Neural progenitor cell (in vitro differentiated cells): Measurements from ENCODE around the gene ACAP1. TPM values are rescaled to one million over a fixed set of nuclear protein-coding genes. Genes with fewer than 3 reads are reported as not detected.

Experiments used
- DNase-seq: peaks from one replicate; pipeline ENCODE4 v3.0.0-alpha.2; 2016; ENCODE audit warnings: low spot score
- H2AFZ ChIP-seq: fragments of 200-600 bp; sonication (generic); replicated peaks from 2 replicates; pipeline ENCODE4 v1.6.1; 2016; ENCODE audit warnings: antibody characterized with exemption
- H3F3A ChIP-seq: fragments of 200-600 bp; sonication (generic); 2 replicates; pipeline ENCODE4 v1.6.1; 2016; ENCODE audit warnings: antibody characterized with exemption, low read depth
- H3K27ac ChIP-seq: fragments of 200-600 bp; sonication (generic); 2 replicates; pipeline ENCODE4 v1.5.1; 2016; ENCODE audit warnings: mild to moderate bottlenecking
- H3K27me3 ChIP-seq: fragments of 200-600 bp; sonication (generic); 2 replicates; pipeline ENCODE4 v1.6.1; 2016; ENCODE audit warnings: mild to moderate bottlenecking, moderate library complexity
- H3K36me3 ChIP-seq: fragments of 200-600 bp; sonication (generic); 2 replicates; pipeline ENCODE4 v1.5.1; 2016
- H3K4me1 ChIP-seq: fragments of 200-600 bp; sonication (generic); 2 replicates; pipeline ENCODE4 v1.6.1; 2016; ENCODE audit warnings: mixed run types
- H3K4me2 ChIP-seq: fragments of 200-600 bp; sonication (generic); 2 replicates; pipeline ENCODE4 v1.6.1; 2016
- H3K4me3 ChIP-seq: fragments of 200-600 bp; sonication (generic); 2 replicates; pipeline ENCODE4 v1.5.1; 2016
- H3K79me2 ChIP-seq: fragments of 200-600 bp; sonication (generic); 2 replicates; pipeline ENCODE4 v1.6.1; 2016; ENCODE audit warnings: low read depth
- H3K9ac ChIP-seq: fragments of 200-600 bp; sonication (generic); 2 replicates; pipeline ENCODE4 v1.6.1; 2016
- H3K9me3 ChIP-seq: fragments of 200-600 bp; sonication (generic); 2 replicates; pipeline ENCODE4 v1.5.1; 2016; ENCODE audit warnings: low read depth
- H4K20me1 ChIP-seq: fragments of 200-600 bp; sonication (generic); 2 replicates; pipeline ENCODE4 v1.6.1; 2016; ENCODE audit warnings: low read depth
- H3K27ac Mint-ChIP-seq: 3 replicates; pipeline ENCODE4 v1.8.0; 2021; ENCODE audit warnings: mixed read lengths
- H3K27me3 Mint-ChIP-seq: 2 replicates; pipeline ENCODE4 v1.8.0; 2022; ENCODE audit warnings: low read depth, mild to moderate bottlenecking, inconsistent platforms, moderate library complexity, mixed read lengths; ENCODE audit not compliant: insufficient read depth
- H3K36me3 Mint-ChIP-seq: 3 replicates; pipeline ENCODE4 v1.8.0; 2021; ENCODE audit warnings: mixed read lengths
- H3K4me1 Mint-ChIP-seq: 3 replicates; pipeline ENCODE4 v1.8.0; 2021; ENCODE audit warnings: mixed read lengths
- H3K4me3 Mint-ChIP-seq: 3 replicates; pipeline ENCODE4 v1.8.0; 2021; ENCODE audit warnings: mild to moderate bottlenecking, moderate library complexity, mixed read lengths
- H3K9me3 Mint-ChIP-seq: 3 replicates; pipeline ENCODE4 v1.8.0; 2020; ENCODE audit warnings: mixed read lengths
- EZH2 ChIP-seq: fragments of 200-600 bp; sonication (generic); IDR thresholded peaks from 2 replicates; pipeline ENCODE4 v1.6.1; 2017; ENCODE audit warnings: antibody characterized with exemption, mild to moderate bottlenecking, moderate library complexity
- EZH2phosphoT487 ChIP-seq: fragments of 200-600 bp; sonication (generic); IDR thresholded peaks from 2 replicates; pipeline ENCODE4 v1.6.1; 2017; ENCODE audit warnings: antibody characterized with exemption
- total RNA-seq: library from RNA; depleted of rRNA; stranded (reverse); fragments of >200 nt; gene quantifications from 2 replicates; pipeline ENCODE4 v1.2.3, GENCODE V29; 2015; ENCODE audit warnings: low replicate concordance
- TF ChIP-seq, protein P1 (sequence below): fragments of 200-600 bp; sonication (generic); IDR thresholded peaks from 2 replicates; pipeline ENCODE4 v1.5.1; 2017; ENCODE audit warnings: antibody characterized with exemption, mild to moderate bottlenecking

Gene ACAP1
- total RNA-seq, 1 donor from 2014 or later, result 0.65 TPM

- Histone ChIP-seq H2AFZ (no peak overlapping the region), H3K4me1 (peaks cover 8% of the 10 kb centered on the region), H3K4me2 (no peak overlapping the region), H3K27ac (no peak overlapping the region), H3K9ac (no peak overlapping the region), H3K27me3 (no peaks in the 10 kb centered on the region), H3K9me3 (no peaks in the 10 kb centered on the region), H3K36me3 (no peaks in the 10 kb centered on the region), H3K79me2 (peaks cover 20% of the 10 kb centered on the region), H3K4me3 (no peak overlapping the region), H3F3A (peaks cover 10% of the 10 kb centered on the region), H4K20me1 (peaks cover 4% of the 10 kb centered on the region)
- H3K27me3 Mint-ChIP-seq, result peaks cover 9% of the 10 kb centered on the region
- no peak overlapping the region for H3K27ac Mint-ChIP-seq
- TF ChIP-seq EZH2 (no peak), EZH2phosphoT487 (no peak)
- TF ChIP-seq, protein P1, sequence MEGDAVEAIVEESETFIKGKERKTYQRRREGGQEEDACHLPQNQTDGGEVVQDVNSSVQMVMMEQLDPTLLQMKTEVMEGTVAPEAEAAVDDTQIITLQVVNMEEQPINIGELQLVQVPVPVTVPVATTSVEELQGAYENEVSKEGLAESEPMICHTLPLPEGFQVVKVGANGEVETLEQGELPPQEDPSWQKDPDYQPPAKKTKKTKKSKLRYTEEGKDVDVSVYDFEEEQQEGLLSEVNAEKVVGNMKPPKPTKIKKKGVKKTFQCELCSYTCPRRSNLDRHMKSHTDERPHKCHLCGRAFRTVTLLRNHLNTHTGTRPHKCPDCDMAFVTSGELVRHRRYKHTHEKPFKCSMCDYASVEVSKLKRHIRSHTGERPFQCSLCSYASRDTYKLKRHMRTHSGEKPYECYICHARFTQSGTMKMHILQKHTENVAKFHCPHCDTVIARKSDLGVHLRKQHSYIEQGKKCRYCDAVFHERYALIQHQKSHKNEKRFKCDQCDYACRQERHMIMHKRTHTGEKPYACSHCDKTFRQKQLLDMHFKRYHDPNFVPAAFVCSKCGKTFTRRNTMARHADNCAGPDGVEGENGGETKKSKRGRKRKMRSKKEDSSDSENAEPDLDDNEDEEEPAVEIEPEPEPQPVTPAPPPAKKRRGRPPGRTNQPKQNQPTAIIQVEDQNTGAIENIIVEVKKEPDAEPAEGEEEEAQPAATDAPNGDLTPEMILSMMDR, result no peak
- no peaks in the 10 kb centered on the region for H3K9me3 Mint-ChIP-seq
- H3K4me3 Mint-ChIP-seq, result no peak overlapping the region
- peaks cover 15% of the 10 kb centered on the region for H3K4me1 Mint-ChIP-seq
- H3K36me3 Mint-ChIP-seq, result peaks cover 20% of the 10 kb centered on the region
- no peak for DNase-seq
Measured at GRCh38 chr17:7324438-7324779, 11.9 kb upstream of the ACAP1 start.

DNA sequence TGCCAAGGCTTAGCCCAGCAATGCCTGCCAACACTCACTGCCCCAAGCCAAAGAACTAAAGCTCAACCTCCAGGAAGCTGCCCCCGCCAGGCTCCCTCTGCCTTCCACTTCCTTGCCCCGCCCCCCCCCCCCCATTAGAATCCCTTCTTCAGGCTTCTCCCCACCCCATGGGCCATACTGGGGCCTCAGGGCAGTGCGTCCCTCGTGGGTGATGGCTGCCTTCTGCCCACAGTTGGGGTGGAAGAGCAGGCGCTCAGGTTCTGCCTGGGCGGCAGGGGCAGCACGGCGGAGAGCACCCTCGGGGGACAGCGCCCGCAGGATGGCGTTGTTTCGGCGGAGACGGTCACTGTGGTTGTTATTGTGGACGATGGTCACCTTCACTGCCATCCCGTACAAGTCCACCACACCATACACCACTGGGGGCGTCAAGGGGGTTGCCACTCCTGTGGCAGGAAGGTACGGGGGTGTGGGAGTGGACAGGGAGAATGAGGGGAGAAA, 11.2 kb upstream of the ACAP1 start:
- Histone ChIP-seq H3K4me3 (no peak overlapping the region), H3K9me3 (no peaks in the 10 kb centered on the region), H2AFZ (no peak overlapping the region), H3K4me1 (peaks cover 8% of the 10 kb centered on the region), H3K4me2 (no peak overlapping the region), H3K36me3 (no peaks in the 10 kb centered on the region), H4K20me1 (peaks cover 4% of the 10 kb centered on the region), H3F3A (peaks cover 16% of the 10 kb centered on the region), H3K27ac (no peak overlapping the region), H3K79me2 (peaks cover 20% of the 10 kb centered on the region), H3K27me3 (no peaks in the 10 kb centered on the region), H3K9ac (no peak overlapping the region)
- H3K27ac Mint-ChIP-seq, result no peak overlapping the region
- H3K4me3 Mint-ChIP-seq, result no peak overlapping the region
- H3K27me3 Mint-ChIP-seq, result peaks cover 13% of the 10 kb centered on the region
- peaks cover 17% of the 10 kb centered on the region for H3K4me1 Mint-ChIP-seq
- H3K9me3 Mint-ChIP-seq, result no peaks in the 10 kb centered on the region
- no peak for DNase-seq
- no peak for TF ChIP-seq EZH2
- TF ChIP-seq EZH2phosphoT487, result no peak
- TF ChIP-seq, protein P1, result no peak
- peaks cover 20% of the 10 kb centered on the region for H3K36me3 Mint-ChIP-seq

GRCh38 chr17:7326186-7326585, 10.1 kb upstream of the ACAP1 start:
- H3K36me3 ChIP-seq, result no peaks in the 10 kb centered on the region

More at GRCh38 chr17:7326186-7326585, 10.1 kb upstream of the ACAP1 start:
- Histone ChIP-seq H3K9me3 (no peaks in the 10 kb centered on the region), H3K27me3 (no peaks in the 10 kb centered on the region), H4K20me1 (peaks cover 4% of the 10 kb centered on the region), H2AFZ (no peak overlapping the region), H3K4me2 (no peak overlapping the region), H3K27ac (no peak overlapping the region), H3K4me1 (peaks cover 14% of the 10 kb centered on the region), H3F3A (peaks cover 27% of the 10 kb centered on the region), H3K79me2 (peaks cover 20% of the 10 kb centered on the region), H3K9ac (no peak overlapping the region), H3K4me3 (no peak overlapping the region)
- Mint-ChIP-seq H3K27ac (no peak overlapping the region), H3K4me1 (peaks cover 22% of the 10 kb centered on the region), H3K27me3 (peaks cover 15% of the 10 kb centered on the region), H3K4me3 (no peak overlapping the region), H3K9me3 (no peaks in the 10 kb centered on the region), H3K36me3 (peaks cover 16% of the 10 kb centered on the region)
- TF ChIP-seq EZH2phosphoT487 (no peak), EZH2 (no peak)
- TF ChIP-seq, protein P1, result no peak
- no peak for DNase-seq
